GM11168 (cell line): ENCODE measurements around the gene ERCC4.

Source experiments
- in situ Hi-C: fragments of 300-500 bp; cut with MboI; formaldehyde crosslinking; loops from one replicate; pipeline ENCODE4 v1.12.0; 2022; ENCODE audit warnings: low sequenced_read_pairs; ENCODE audit not compliant: unreplicated experiment

Gene ERCC4

DNA sequence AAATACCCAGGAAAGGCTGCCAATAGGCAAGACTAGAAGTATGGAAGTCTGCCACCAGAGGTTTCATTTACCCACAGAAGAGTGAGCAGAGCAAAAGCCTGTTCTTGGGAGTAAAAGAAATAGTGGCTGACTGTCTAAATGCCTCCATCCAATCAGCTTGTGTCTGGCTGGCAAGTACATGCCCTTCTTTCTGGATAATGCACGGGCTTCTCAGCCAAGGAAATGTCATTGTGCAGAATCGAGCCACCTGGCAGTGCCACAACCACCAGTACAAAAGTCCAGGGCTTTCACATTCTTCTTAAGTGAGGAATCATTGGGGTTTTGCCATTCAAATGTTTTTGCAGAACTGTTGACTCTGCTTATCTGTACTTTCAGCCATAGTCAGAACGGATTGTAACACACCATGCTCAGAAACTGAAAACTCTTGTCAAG is 10.1 kb upstream of the ERCC4 start:
- in situ Hi-C loops, result no loop called here

- in situ Hi-C loops, result no loop called here
Observed at GRCh38 chr16:13911306-13911705, 8.6 kb upstream of the ERCC4 start.

DNA sequence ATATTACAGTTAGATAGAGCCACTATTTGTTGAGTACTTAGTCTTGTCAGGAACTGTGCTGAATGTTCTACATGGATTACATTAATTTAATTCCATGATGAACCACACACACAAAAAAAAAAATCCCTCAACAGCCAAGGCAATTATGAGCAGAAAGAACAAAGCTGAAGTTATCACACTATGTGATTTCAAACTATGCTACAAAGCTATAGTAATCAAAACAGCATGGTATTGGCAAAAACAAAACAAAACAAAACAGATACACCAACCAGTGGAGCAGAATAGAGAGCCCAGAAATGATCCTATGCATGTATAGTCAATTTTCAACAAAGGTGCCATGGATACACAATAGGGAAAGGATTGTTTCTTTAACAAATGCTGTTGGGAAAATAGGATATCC is 8.1 kb upstream of the ERCC4 start:
- in situ Hi-C loops, result no loop called here

GRCh38 chr16:13912891-13913290 is 7.1 kb upstream of the ERCC4 start:
- in situ Hi-C loops, result no loop called here

DNA sequence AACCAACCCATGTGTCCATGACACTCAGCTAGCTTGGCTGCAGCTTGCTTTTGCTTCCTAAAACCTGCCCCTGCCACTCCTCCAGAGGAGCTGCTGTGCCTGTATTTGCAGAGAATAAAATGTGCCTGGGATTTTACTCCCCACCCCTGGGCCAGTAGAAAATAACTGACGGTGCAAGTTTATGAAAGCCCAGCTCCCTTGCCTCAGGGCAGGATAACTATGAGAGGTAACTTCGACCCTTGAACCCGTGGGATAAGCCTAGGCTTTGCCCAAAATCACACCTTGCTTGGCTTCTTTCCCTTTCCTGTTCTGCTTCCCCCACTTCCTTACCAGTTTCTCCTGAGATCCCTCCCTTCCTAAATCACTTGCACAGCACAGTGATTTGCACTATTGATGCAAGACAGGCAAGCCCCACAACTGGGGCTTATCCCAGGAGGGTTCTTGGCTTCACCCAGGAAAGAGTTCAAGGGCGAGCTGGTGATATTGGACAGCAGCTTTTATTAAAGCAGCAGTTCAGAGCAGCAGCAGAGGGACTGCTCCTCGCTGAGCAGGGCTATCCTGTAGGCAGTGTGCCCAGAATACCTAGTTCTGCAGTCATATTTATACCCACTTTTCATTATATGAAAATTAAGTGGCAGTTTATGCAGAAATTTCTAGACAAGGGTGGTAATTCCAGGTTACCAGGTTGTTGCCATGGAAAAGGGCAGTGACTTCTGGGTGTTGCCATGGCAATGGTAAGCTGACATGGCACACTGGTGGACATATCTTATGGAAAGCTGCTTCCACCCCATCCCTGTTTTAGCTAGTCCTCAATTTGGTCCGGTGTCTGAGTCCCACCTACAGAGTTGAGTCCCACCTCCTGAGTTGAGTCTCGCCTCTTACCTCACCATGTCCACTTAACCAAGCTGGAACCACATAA is 6.3 kb upstream of the ERCC4 start:
- in situ Hi-C loops, result no loop called here

DNA sequence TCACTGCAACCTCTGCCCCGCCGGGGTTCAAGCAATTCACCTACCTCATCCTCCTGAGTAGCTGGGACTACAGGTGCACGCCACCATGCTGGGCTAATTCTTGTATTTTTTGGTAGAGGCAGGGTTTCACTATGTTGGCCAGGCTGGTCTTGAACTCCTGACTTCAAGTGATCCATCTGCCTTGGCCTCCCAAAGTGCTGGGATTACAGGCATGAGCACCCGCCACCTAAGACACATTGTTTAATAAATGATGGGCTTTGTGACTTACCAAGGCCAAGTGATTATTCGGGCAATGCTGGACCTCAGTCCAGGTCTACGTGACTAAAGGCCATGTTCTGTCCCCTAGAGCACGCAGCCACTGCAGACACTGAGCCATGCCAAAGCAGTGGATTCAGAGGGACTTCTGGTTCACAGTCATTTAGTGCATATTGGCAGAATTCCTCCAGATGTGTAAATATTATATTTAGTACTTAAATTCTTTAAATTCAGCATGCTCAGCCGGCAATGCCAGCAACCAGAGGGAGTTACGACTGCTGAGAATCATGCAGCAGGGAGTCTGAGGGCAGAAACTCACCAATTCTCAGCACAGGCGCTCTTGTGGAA is 4.8 kb upstream of the ERCC4 start:
- in situ Hi-C loops, result no loop called here

DNA sequence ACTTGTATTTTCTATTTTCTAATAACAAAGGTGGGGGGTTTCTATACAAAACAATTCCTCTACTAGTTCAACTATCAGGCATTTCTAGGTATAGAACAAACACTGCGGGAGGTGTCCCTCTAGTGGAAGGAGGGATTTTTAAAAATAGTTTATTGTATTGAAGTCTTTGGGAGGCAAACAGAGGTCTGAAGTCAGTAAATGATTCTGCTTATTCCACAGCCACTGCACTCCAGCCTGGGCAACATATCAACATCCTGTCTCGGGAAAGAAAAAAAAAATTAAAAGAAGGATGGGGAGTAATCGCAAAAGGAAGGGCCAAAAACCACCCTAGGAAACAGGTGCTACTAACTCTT is 648 bp upstream of the ERCC4 start:
- in situ Hi-C loops, result no loop called here

- in situ Hi-C loops, result loop anchor here (10.0 kb wide), 1 partner anchor 604 kb away; no protein-coding TSS in a partner anchor
Observed at GRCh38 chr16:13920510-13920818, 510 bp downstream of the ERCC4 start.

- in situ Hi-C loops, result loop anchor here (10.0 kb wide), 1 partner anchor 603 kb away; no protein-coding TSS in a partner anchor
Observed at GRCh38 chr16:13921328-13921727, 1.4 kb downstream of the ERCC4 start.

GRCh38 chr16:13923703-13924298 is 3.8 kb downstream of the ERCC4 start:
- in situ Hi-C loops, result loop anchor here (10.0 kb wide), 1 partner anchor 601 kb away; no protein-coding TSS in a partner anchor

GRCh38 chr16:13926464-13926863 is 6.5 kb downstream of the ERCC4 start:
- in situ Hi-C loops, result loop anchor here (10.0 to 25.0 kb wide), 2 partner anchors 311 to 598 kb away; no protein-coding TSS in a partner anchor

DNA sequence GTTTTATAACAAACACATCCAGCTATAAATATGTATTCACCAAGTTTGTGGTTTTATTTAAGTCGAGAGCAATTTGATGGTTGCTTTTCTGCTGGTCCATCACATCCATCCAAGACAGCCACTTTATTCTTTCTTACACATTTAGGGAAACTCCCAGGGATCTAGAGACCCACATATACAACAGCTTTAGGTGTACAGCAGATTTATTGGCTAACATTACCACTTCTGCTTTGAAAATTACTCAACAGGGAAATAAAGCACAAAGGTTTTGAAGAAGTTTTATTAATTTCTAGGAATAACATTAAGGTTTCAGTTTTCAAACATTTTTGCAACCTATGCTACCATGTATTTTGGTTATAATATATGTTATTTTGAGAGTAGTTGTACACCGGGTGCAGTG is 6.9 kb downstream of the ERCC4 start:
- in situ Hi-C loops, result loop anchor here (10.0 to 25.0 kb wide), 2 partner anchors 310 to 598 kb away; no protein-coding TSS in a partner anchor

DNA sequence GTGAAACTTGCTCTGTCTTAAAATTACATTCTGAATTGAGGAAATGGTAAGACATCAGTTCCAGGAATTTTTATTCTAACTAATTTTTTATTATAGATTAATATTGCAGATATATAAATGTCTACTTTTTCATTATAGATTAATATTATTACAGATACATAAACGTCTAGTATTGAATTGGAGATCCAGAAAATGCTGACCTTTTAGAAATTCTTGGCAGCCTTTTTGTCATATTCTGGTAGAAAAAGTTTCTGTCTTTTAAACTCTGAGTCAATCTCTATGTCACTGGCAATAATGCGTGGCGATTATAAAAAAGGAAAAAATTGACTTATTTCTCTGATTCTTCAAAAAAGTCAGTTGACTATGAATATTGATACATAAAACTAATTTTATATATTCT is 8.7 kb downstream of the ERCC4 start:
- in situ Hi-C loops, result loop anchor here (10.0 to 25.0 kb wide), 2 partner anchors 309 to 596 kb away; no protein-coding TSS in a partner anchor

- in situ Hi-C loops, result loop anchor here (25.0 kb wide), 1 partner anchor 305 kb away; no protein-coding TSS in a partner anchor
Observed at GRCh38 chr16:13931845-13932244, 11.9 kb downstream of the ERCC4 start.

- in situ Hi-C loops, result loop anchor here (25.0 kb wide), 1 partner anchor 302 kb away; no protein-coding TSS in a partner anchor
Observed at GRCh38 chr16:13935408-13935807, 15.5 kb downstream of the ERCC4 start.

DNA sequence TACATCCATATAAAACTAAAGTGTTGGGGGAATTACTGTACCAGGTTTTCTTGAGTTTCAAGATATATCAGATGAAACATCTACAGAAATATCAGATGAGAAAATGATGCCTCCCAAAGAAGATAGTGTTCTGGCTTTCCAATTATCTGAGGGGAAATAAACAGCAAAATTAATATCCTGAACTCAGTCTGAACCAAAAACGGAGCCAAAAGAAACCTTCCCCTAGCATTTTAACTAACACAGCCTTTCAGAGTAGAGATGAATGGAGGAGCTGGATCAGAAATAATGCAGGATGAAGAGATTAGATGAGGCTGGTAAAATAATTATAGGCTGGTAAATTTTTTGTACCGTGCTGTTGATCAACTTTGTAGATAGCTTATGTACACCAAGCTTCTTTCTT is 16.2 kb downstream of the ERCC4 start:
- in situ Hi-C loops, result loop anchor here (25.0 kb wide), 1 partner anchor 301 kb away; no protein-coding TSS in a partner anchor

- in situ Hi-C loops, result loop anchor here (25.0 kb wide), 1 partner anchor 301 kb away; no protein-coding TSS in a partner anchor
Observed at GRCh38 chr16:13936596-13937081, 16.7 kb downstream of the ERCC4 start.

DNA sequence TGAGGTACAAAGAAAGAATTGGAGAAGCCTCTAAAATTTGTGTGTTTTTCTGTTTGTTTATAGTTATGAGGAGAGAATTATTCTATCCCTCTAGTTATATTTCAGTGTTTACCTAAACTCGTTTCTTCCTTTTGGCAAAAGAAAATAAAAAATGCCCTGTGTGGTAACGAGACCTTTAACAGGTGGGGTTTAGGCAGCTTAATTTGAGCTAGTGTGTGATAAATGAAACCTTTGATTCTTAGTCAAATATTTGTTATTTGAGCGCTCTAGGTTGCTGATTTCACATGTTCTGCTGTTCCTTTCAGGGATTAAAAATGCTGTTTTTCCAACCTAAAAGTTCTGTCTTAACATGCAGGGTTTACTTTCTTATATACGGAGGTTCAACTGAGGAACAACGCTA is 17.5 kb downstream of the ERCC4 start:
- in situ Hi-C loops, result loop anchor here (25.0 kb wide), 1 partner anchor 300 kb away; no protein-coding TSS in a partner anchor

DNA sequence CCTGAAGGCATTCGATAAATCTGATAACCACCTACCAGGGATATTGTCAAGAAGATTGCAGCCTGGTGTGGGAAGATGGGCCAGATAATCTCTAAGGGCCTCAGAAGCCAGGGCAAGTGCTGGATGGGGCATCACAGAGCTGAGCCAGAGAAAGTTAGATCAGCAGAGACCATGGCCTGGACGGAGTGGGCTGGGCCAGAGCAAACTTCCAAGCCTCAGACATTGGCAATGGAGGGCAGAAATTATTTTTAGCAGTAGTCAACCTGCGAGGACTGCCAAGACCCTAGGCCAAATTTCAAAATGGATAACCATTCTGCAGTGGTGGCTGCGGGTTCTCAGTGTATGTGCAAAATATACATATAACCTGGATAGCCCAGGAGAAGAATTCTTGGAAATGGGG is 18.5 kb downstream of the ERCC4 start:
- in situ Hi-C loops, result loop anchor here (25.0 kb wide), 1 partner anchor 299 kb away; no protein-coding TSS in a partner anchor

DNA sequence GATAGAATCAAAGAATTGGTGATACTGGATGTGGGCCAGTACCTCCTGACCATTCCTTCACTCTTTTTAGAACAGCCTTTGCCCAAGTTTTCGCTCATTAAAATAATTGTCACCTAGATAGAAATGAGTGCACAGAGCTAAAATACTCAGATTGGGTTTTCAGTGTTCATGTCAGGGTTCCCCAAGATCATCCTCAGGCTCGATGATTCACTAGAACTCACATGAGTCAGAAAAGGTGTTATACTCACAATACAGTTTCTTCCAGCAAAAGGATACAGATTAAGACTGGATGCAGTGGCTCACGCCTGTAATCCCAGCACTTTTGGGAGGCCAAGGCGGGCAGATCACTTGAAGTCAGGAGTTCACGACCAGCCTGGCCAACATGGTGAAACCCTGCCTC is 19.9 kb downstream of the ERCC4 start:
- in situ Hi-C loops, result loop anchor here (25.0 kb wide), 1 partner anchor 297 kb away; no protein-coding TSS in a partner anchor
